ENCODE results near the gene GARIN5B. TPM values are rescaled to one million over a fixed set of nuclear protein-coding genes. Genes with fewer than 3 reads are reported as not detected.

GARIN5B gene
- total RNA-seq, 1 experiment from 2014 or later = not detected

DNA sequence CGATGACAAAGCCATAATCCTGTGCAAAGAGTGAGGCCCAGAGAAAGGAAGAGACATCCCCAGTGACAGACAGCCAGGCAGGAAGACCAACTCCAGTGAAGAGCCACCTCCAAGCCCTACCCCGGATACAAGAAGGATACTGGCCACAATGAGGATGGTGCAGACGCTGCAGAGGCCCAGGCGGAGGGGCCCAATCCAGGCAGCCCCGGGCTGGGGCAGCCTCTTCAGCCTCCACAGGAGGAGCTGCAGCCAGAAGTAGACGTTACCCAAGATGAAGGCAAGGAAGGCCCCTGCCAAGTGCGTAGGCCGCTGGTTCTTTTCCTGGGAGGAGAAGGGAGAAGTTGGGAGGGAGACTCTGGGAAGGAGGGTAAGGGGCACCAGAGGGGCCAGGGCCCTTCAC is 46.4 kb downstream of the GARIN5B start:
- Histone ChIP-seq H3K4me2 (ENCODE audit: low read length) (no peak overlapping the region), H3K9me3 (ENCODE audit: low read length) (no peaks in the 10 kb centered on the region), H3K4me3 (ENCODE audit: low read length) (no peak overlapping the region), H3K27ac (ENCODE audit: low read length) (no peak overlapping the region), H3K27me3 (ENCODE audit: low read length) (no peaks in the 10 kb centered on the region), H3K9ac (ENCODE audit: low read length) (no peak overlapping the region), H3K4me1 (ENCODE audit: insufficient read depth, low read length) (no peaks in the 10 kb centered on the region), H3K9me2 (replicated peaks; ENCODE audit: low read length) (no peaks in the 10 kb centered on the region), H3F3A (ENCODE audit: low read length, unreplicated experiment) (no peaks in the 10 kb centered on the region), H3K79me2 (ENCODE audit: low read length) (no peaks in the 10 kb centered on the region), H2AFZ (ENCODE audit: low read length) (no peak overlapping the region), H4K20me1 (ENCODE audit: low read length) (no peaks in the 10 kb centered on the region), H3K36me3 (ENCODE audit: low read depth, low read length) (no peaks in the 10 kb centered on the region)
- ChIA-PET CTCF (no interaction called here), POLR2A (ENCODE audit: unreplicated experiment) (no interaction called here)
- no TSS peak for BruUV-seq (replicated peaks)
- TF ChIP-seq EZH2phosphoT487 (IDR thresholded peaks at IDR 0.05; ENCODE audit: borderline replicate concordance, low read length) = no peak
- TF ChIP-seq, protein P1, sequence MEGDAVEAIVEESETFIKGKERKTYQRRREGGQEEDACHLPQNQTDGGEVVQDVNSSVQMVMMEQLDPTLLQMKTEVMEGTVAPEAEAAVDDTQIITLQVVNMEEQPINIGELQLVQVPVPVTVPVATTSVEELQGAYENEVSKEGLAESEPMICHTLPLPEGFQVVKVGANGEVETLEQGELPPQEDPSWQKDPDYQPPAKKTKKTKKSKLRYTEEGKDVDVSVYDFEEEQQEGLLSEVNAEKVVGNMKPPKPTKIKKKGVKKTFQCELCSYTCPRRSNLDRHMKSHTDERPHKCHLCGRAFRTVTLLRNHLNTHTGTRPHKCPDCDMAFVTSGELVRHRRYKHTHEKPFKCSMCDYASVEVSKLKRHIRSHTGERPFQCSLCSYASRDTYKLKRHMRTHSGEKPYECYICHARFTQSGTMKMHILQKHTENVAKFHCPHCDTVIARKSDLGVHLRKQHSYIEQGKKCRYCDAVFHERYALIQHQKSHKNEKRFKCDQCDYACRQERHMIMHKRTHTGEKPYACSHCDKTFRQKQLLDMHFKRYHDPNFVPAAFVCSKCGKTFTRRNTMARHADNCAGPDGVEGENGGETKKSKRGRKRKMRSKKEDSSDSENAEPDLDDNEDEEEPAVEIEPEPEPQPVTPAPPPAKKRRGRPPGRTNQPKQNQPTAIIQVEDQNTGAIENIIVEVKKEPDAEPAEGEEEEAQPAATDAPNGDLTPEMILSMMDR (conservative IDR thresholded peaks at IDR 0.05; ENCODE audit: low read depth, low read length) = no peak
- no peak for TF ChIP-seq EZH2 (IDR thresholded peaks at IDR 0.05; ENCODE audit: low read length, unreplicated experiment)
- intact Hi-C loops (cut with micrococcal nuclease) = no loop called here
- no peak for ATAC-seq
- no peak for DNase-seq

DNA sequence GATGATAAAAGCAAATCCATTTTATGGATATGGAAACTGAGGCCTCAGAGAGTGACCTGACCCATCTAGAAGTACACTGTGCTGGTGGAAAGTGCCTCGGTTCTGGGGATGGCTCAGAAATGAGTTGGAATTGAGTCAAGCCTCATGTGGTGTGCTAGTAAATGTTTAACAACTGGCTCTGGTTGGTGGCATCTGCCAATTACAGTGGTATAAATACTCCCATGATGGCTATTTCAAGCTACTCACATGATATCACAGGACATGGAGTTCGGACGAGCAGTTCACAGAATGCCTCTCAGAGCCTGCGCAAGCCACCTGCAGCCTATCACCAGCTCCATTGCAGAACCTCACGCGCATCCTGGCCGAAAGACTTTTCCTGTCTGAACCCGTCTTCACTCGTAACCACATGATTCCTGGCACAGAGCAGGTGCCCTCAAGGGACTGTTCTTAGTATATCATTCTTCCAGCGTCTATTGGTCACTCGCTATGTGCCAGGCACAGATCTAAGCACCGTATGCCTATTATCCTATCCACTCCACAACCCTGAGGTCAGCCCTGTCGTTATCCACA is 47.0 kb downstream of the GARIN5B start:
- ATAC-seq (no peak), DNase-seq (no peak)
- Histone ChIP-seq H3K9me2 (replicated peaks; ENCODE audit: low read length) (no peaks in the 10 kb centered on the region), H4K20me1 (ENCODE audit: low read length) (no peaks in the 10 kb centered on the region), H3K36me3 (ENCODE audit: low read depth, low read length) (no peaks in the 10 kb centered on the region), H3K27me3 (ENCODE audit: low read length) (no peaks in the 10 kb centered on the region), H3K4me2 (ENCODE audit: low read length) (no peak overlapping the region), H3K79me2 (ENCODE audit: low read length) (no peaks in the 10 kb centered on the region), H3K9ac (ENCODE audit: low read length) (no peak overlapping the region), H3F3A (ENCODE audit: low read length, unreplicated experiment) (no peaks in the 10 kb centered on the region), H3K4me3 (ENCODE audit: low read length) (no peak overlapping the region), H3K27ac (ENCODE audit: low read length) (no peak overlapping the region), H3K9me3 (ENCODE audit: low read length) (no peaks in the 10 kb centered on the region), H3K4me1 (ENCODE audit: insufficient read depth, low read length) (no peaks in the 10 kb centered on the region), H2AFZ (ENCODE audit: low read length) (no peak overlapping the region)
- no TSS peak for BruUV-seq (replicated peaks)
- intact Hi-C loops (cut with micrococcal nuclease) = no loop called here
- TF ChIP-seq EZH2phosphoT487 (IDR thresholded peaks at IDR 0.05; ENCODE audit: borderline replicate concordance, low read length) (no peak), EZH2 (IDR thresholded peaks at IDR 0.05; ENCODE audit: low read length, unreplicated experiment) (no peak)
- TF ChIP-seq, protein P1 (conservative IDR thresholded peaks at IDR 0.05; ENCODE audit: low read depth, low read length) = no peak
- CTCF ChIA-PET = no interaction called here
- POLR2A ChIA-PET (ENCODE audit: unreplicated experiment) = no interaction called here

DNA sequence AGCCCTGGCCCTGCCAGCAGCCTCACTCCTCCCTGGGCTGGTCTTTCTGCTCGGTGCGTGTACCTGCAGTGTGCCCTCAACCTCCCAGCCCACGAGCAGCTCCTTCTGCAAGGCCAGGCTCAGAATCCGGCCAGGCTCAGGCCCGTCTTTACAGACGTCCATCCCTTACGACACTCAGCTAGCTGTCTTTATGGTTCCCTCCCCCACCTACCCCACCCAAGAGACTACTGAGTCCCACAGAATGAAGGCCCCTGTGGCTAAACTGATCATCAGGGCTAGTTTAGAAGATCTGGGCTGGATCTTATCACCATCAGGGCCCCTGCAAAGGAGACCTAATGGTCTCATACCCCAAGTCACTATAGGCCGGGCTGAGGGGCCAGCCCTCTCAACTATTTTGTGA is 48.7 kb downstream of the GARIN5B start:
- no TSS peak for BruUV-seq (replicated peaks)
- H3K9ac ChIP-seq (ENCODE audit: low read length) = no peak overlapping the region
- no peaks in the 10 kb centered on the region for H3K36me3 ChIP-seq (ENCODE audit: low read depth, low read length)
- TF ChIP-seq EZH2phosphoT487 (IDR thresholded peaks at IDR 0.05; ENCODE audit: borderline replicate concordance, low read length) (no peak), EZH2 (IDR thresholded peaks at IDR 0.05; ENCODE audit: low read length, unreplicated experiment) (no peak)
- TF ChIP-seq, protein P1 (conservative IDR thresholded peaks at IDR 0.05; ENCODE audit: low read depth, low read length) = no peak
- intact Hi-C loops (cut with micrococcal nuclease) = no loop called here
- H3K4me3 ChIP-seq (ENCODE audit: low read length) = no peak overlapping the region
- POLR2A ChIA-PET (ENCODE audit: unreplicated experiment) = no interaction called here
- no peak overlapping the region for H3K27ac ChIP-seq (ENCODE audit: low read length)
- H3F3A ChIP-seq (ENCODE audit: low read length, unreplicated experiment) = no peaks in the 10 kb centered on the region
- no peak overlapping the region for H2AFZ ChIP-seq (ENCODE audit: low read length)
- H3K4me2 ChIP-seq (ENCODE audit: low read length) = no peak overlapping the region
- no peaks in the 10 kb centered on the region for H3K4me1 ChIP-seq (ENCODE audit: insufficient read depth, low read length)
- H3K27me3 ChIP-seq (ENCODE audit: low read length) = no peaks in the 10 kb centered on the region
- no peaks in the 10 kb centered on the region for H3K9me2 ChIP-seq (replicated peaks; ENCODE audit: low read length)
- no peaks in the 10 kb centered on the region for H4K20me1 ChIP-seq (ENCODE audit: low read length)
- CTCF ChIA-PET = no interaction called here
- no peaks in the 10 kb centered on the region for H3K9me3 ChIP-seq (ENCODE audit: low read length)
- no peaks in the 10 kb centered on the region for H3K79me2 ChIP-seq (ENCODE audit: low read length)
- no peak for DNase-seq
- no peak for ATAC-seq

Data from PC-3 (cell line).